NT2/D1 (cell line): ENCODE data around the gene ELMO1.

ENCODE experiments used
- DNase-seq: peaks from one replicate; pipeline ENCODE4 v3.0.0-alpha.2; 2011; ENCODE audit warnings: low read depth, low spot score
- H3K27me3 ChIP-seq: 2 replicates; pipeline ENCODE4 v1.6.0; 2011; ENCODE audit warnings: mild to moderate bottlenecking; ENCODE audit not compliant: insufficient read length, insufficient read depth
- H3K36me3 ChIP-seq: 2 replicates; pipeline ENCODE4 v1.6.1; 2011; ENCODE audit warnings: mild to moderate bottlenecking, low read length, mixed read lengths; ENCODE audit not compliant: insufficient read depth, insufficient read length
- H3K4me1 ChIP-seq: 2 replicates; pipeline ENCODE4 v1.5.1; 2011; ENCODE audit not compliant: insufficient read depth, insufficient read length
- H3K4me3 ChIP-seq: 2 replicates; pipeline ENCODE4 v1.5.1; 2011; ENCODE audit warnings: low read depth; ENCODE audit not compliant: insufficient read length
- H3K9ac ChIP-seq: 2 replicates; pipeline ENCODE4 v1.6.0; 2011; ENCODE audit warnings: low read depth; ENCODE audit not compliant: insufficient read length
- H3K9me3 ChIP-seq: 2 replicates; pipeline ENCODE4 v1.5.1; 2011; ENCODE audit warnings: mild to moderate bottlenecking, low read length; ENCODE audit not compliant: insufficient read depth
- SUZ12 ChIP-seq: IDR thresholded peaks from 2 replicates; pipeline ENCODE4 v1.6.1; 2011; ENCODE audit not compliant: insufficient read length, insufficient read depth; ENCODE audit errors: extremely low read depth
- YY1 ChIP-seq: IDR thresholded peaks from 2 replicates; pipeline ENCODE4 v1.6.1; 2011; ENCODE audit not compliant: insufficient read length, insufficient read depth
- ZNF274 ChIP-seq: IDR thresholded peaks from 2 replicates; pipeline ENCODE4 v1.6.1; 2011; ENCODE audit warnings: mild to moderate bottlenecking, low read depth, low read length

ELMO1 gene

GRCh38 chr7:37366445-37366844 lies 82.2 kb downstream of the ELMO1 start:
- TF ChIP-seq SUZ12: no peak
- no peak for TF ChIP-seq YY1
- no peak for TF ChIP-seq ZNF274
- Histone ChIP-seq H3K36me3 (no peaks in the 10 kb centered on the region), H3K4me3 (no peak overlapping the region), H3K9me3 (peaks cover 8% of the 10 kb centered on the region; the same call in 1 of the 2 replicates), H3K9ac (no peak overlapping the region), H3K4me1 (peaks cover 2% of the 10 kb centered on the region), H3K27me3 (no peaks in the 10 kb centered on the region)
- no peak for DNase-seq

- H3K27me3 ChIP-seq: no peaks in the 10 kb centered on the region
- DNase-seq: no peak
- peaks cover 12% of the 10 kb centered on the region; the same call in 1 of the 2 replicates for H3K9me3 ChIP-seq
- H3K36me3 ChIP-seq: no peaks in the 10 kb centered on the region
- H3K4me1 ChIP-seq: peaks cover 2% of the 10 kb centered on the region
- H3K4me3 ChIP-seq: no peak overlapping the region
- no peak for TF ChIP-seq SUZ12
- no peak for TF ChIP-seq YY1
- TF ChIP-seq ZNF274: no peak
- no peak overlapping the region for H3K9ac ChIP-seq
These were observed 83.3 kb downstream of the ELMO1 start for GRCh38 chr7:37365405-37365804.

GRCh38 chr7:37364856-37365255 lies 83.8 kb downstream of the ELMO1 start:
- Histone ChIP-seq H3K4me1 (peaks cover 2% of the 10 kb centered on the region), H3K4me3 (no peak overlapping the region), H3K27me3 (no peaks in the 10 kb centered on the region), H3K36me3 (no peaks in the 10 kb centered on the region), H3K9ac (no peak overlapping the region), H3K9me3 (peaks cover 12% of the 10 kb centered on the region; the same call in 1 of the 2 replicates)
- TF ChIP-seq YY1 (no peak), SUZ12 (no peak), ZNF274 (no peak)
- DNase-seq: no peak

- no peak for DNase-seq
- TF ChIP-seq SUZ12: no peak
- TF ChIP-seq ZNF274: no peak
- TF ChIP-seq YY1: no peak
- H3K36me3 ChIP-seq: no peaks in the 10 kb centered on the region
- H3K9ac ChIP-seq: no peak overlapping the region
- no peaks in the 10 kb centered on the region for H3K27me3 ChIP-seq
- peaks cover 12% of the 10 kb centered on the region; the same call in 1 of the 2 replicates for H3K9me3 ChIP-seq
- H3K4me1 ChIP-seq: peaks cover 2% of the 10 kb centered on the region
- H3K4me3 ChIP-seq: no peak overlapping the region
These were observed 84.8 kb downstream of the ELMO1 start for GRCh38 chr7:37363536-37364491.

- no peak overlapping the region for H3K4me3 ChIP-seq
- no peaks in the 10 kb centered on the region for H3K27me3 ChIP-seq
- H3K36me3 ChIP-seq: no peaks in the 10 kb centered on the region
- no peak overlapping the region for H3K9ac ChIP-seq
- no peak for DNase-seq
- peaks cover 12% of the 10 kb centered on the region; the same call in 1 of the 2 replicates for H3K9me3 ChIP-seq
- TF ChIP-seq SUZ12 (no peak), YY1 (no peak), ZNF274 (no peak)
- no peaks in the 10 kb centered on the region for H3K4me1 ChIP-seq
These were observed 85.9 kb downstream of the ELMO1 start for GRCh38 chr7:37362802-37363201.

GRCh38 chr7:37360484-37360883 lies 88.2 kb downstream of the ELMO1 start:
- DNase-seq: no peak
- Histone ChIP-seq H3K9ac (no peak overlapping the region), H3K27me3 (no peaks in the 10 kb centered on the region), H3K4me1 (no peaks in the 10 kb centered on the region), H3K36me3 (no peaks in the 10 kb centered on the region), H3K4me3 (no peak overlapping the region), H3K9me3 (peaks cover 4% of the 10 kb centered on the region; the same call in 1 of the 2 replicates)
- TF ChIP-seq ZNF274 (no peak), SUZ12 (no peak), YY1 (no peak)
